ENCODE results near the gene SCLY. TPM values are rescaled to one million over a fixed set of nuclear protein-coding genes. Genes with fewer than 3 reads are reported as not detected.

SCLY gene, protein sequence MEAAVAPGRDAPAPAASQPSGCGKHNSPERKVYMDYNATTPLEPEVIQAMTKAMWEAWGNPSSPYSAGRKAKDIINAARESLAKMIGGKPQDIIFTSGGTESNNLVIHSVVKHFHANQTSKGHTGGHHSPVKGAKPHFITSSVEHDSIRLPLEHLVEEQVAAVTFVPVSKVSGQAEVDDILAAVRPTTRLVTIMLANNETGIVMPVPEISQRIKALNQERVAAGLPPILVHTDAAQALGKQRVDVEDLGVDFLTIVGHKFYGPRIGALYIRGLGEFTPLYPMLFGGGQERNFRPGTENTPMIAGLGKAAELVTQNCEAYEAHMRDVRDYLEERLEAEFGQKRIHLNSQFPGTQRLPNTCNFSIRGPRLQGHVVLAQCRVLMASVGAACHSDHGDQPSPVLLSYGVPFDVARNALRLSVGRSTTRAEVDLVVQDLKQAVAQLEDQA
- polyA plus RNA-seq (2012; rRNA removed) = 19.1 and 20.9 TPM in 2 replicates
- 13.0 and 17.2 TPM in 2 replicates for polyA plus RNA-seq (2012; cell fraction: cytosol; rRNA removed)
- polyA plus RNA-seq (2012; cell fraction: nucleus; rRNA removed) = 25.5 and 29.9 TPM in 2 replicates

DNA sequence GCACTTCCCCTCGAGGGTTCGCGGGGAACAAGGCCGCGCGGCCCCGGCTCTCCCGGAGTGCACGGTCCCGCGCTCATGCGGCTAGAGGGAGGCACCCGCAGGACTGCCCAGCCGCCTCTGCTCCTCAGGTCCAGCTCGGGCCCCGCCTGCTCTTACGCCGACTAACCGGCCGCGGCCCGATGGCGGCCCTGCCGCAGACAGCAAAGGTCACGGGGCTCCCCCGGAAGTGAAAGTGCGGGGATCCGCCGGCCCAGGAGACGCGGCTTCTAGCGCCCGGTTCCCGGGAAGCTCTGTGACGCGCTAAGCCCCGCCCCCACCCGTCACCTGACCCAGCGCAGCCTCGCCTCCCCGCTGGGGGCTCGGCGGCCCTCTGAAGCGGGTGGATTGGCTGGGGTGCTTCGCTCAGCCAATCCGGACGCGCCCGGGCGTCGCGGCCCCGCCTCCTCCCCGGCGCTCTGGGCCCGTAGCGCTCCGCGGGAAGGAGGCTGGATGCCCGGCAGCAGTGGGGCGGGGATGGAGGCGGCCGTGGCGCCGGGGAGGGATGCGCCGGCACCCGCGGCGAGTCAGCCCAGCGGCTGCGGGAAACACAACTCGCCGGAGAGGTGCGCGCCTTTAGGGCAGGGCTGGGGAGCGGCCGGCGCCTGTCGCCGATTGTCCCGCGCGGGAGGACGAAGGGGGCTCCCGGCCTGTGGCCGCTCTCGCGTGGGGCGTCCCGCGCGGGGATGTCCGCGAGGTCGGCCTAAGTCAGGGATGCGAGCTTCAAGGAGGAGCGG lies at the start of gene SCLY:
Gene SCLY (plus strand): TSS at position 460 of the 773 bp plus-strand sequence. CDS start 54 bp downstream, at position 514.
- Histone ChIP-seq H3K36me3 (replicated peaks in 1 of 2; ENCODE audit: control insufficient read depth in 1 of 2, insufficient read depth in 2 of 2, low read length in 1 of 2) (peaks cover 12 to 14% of the 10 kb centered on the region in 2 experiments), H3K27me3 (ENCODE audit: insufficient read depth) (no peaks in the 10 kb centered on the region), H3K9me2 (no peaks in the 10 kb centered on the region), H3K9ac (peak within 1 kb of the TSS; percentile 96), H3F3A (replicated peaks; ENCODE audit: insufficient read depth) (no peaks in the 10 kb centered on the region), H3K4me3 (ENCODE audit: low read depth in 2 of 2, low read length in 1 of 2) (peak within 1 kb of the TSS; percentile 71 to 94), H4K20me1 (ENCODE audit: insufficient read depth) (no peaks in the 10 kb centered on the region), H3K4me2 (peak within 1 kb of the TSS; percentile 97), H2AFZ (ENCODE audit: low read depth) (peak within 1 kb of the TSS; percentile 87), H3K79me2 (ENCODE audit: insufficient read depth) (peaks cover 18% of the 10 kb centered on the region; the same call in 1 of the 2 replicates), H3K9me3 (no peaks in the 10 kb centered on the region), H3K27ac (ENCODE audit: low read depth in 2 of 2, low read length in 1 of 2) (peak within 1 kb of the TSS; percentile 79 to 91), H3K4me1 (ENCODE audit: control insufficient read depth in 1 of 2, insufficient read depth in 2 of 2, low read depth in 1 of 2, low read length in 1 of 2) (peaks cover 5 to 13% of the 10 kb centered on the region in 2 experiments; a peak in 3 of 4 replicates)
- ChIA-PET CTCF (interaction anchor here (1.1 to 1.6 kb wide), 3 partner anchors 11 to 202 kb away, joined by 3 to 10 read pairs (median 5); no protein-coding TSS in a partner anchor), POLR2A (interaction anchor here (0.6 to 1.7 kb wide), 14 partner anchors 13 to 725 kb away, joined by 3 to 6 read pairs (median 3); partner anchors contain the start of gene KLHL30)
- no peak for TF ChIP-seq SMC3 (IDR thresholded peaks at IDR 0.05; ENCODE audit: low read depth, low read length)
- TF ChIP-seq ELF1 (IDR thresholded peaks at IDR 0.05) = peak; percentile 60
- TF ChIP-seq TEAD4 (IDR thresholded peaks at IDR 0.05; ENCODE audit: borderline replicate concordance, insufficient read depth) = no peak
- TF ChIP-seq, protein P1, sequence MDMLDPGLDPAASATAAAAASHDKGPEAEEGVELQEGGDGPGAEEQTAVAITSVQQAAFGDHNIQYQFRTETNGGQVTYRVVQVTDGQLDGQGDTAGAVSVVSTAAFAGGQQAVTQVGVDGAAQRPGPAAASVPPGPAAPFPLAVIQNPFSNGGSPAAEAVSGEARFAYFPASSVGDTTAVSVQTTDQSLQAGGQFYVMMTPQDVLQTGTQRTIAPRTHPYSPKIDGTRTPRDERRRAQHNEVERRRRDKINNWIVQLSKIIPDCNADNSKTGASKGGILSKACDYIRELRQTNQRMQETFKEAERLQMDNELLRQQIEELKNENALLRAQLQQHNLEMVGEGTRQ (IDR thresholded peaks at IDR 0.05; ENCODE audit: borderline replicate concordance, low read depth, low read length) = peak; percentile 76
- peak; percentile 73 for TF ChIP-seq CHD2 (IDR thresholded peaks at IDR 0.05; ENCODE audit: low read length, partially characterized antibody)
- TF ChIP-seq, protein P2, sequence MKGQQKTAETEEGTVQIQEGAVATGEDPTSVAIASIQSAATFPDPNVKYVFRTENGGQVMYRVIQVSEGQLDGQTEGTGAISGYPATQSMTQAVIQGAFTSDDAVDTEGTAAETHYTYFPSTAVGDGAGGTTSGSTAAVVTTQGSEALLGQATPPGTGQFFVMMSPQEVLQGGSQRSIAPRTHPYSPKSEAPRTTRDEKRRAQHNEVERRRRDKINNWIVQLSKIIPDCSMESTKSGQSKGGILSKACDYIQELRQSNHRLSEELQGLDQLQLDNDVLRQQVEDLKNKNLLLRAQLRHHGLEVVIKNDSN (IDR thresholded peaks at IDR 0.05; ENCODE audit: borderline replicate concordance, low read depth) = peak; percentile 93
- TF ChIP-seq, protein P3, sequence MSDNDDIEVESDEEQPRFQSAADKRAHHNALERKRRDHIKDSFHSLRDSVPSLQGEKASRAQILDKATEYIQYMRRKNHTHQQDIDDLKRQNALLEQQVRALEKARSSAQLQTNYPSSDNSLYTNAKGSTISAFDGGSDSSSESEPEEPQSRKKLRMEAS (IDR thresholded peaks at IDR 0.05; ENCODE audit: low read depth) = peak; percentile 77
- TF ChIP-seq, protein P4, sequence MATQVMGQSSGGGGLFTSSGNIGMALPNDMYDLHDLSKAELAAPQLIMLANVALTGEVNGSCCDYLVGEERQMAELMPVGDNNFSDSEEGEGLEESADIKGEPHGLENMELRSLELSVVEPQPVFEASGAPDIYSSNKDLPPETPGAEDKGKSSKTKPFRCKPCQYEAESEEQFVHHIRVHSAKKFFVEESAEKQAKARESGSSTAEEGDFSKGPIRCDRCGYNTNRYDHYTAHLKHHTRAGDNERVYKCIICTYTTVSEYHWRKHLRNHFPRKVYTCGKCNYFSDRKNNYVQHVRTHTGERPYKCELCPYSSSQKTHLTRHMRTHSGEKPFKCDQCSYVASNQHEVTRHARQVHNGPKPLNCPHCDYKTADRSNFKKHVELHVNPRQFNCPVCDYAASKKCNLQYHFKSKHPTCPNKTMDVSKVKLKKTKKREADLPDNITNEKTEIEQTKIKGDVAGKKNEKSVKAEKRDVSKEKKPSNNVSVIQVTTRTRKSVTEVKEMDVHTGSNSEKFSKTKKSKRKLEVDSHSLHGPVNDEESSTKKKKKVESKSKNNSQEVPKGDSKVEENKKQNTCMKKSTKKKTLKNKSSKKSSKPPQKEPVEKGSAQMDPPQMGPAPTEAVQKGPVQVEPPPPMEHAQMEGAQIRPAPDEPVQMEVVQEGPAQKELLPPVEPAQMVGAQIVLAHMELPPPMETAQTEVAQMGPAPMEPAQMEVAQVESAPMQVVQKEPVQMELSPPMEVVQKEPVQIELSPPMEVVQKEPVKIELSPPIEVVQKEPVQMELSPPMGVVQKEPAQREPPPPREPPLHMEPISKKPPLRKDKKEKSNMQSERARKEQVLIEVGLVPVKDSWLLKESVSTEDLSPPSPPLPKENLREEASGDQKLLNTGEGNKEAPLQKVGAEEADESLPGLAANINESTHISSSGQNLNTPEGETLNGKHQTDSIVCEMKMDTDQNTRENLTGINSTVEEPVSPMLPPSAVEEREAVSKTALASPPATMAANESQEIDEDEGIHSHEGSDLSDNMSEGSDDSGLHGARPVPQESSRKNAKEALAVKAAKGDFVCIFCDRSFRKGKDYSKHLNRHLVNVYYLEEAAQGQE (IDR thresholded peaks at IDR 0.05; ENCODE audit: low read depth, low read length) = no peak
- peak; percentile 42 for TF ChIP-seq NRF1 (IDR thresholded peaks at IDR 0.05; ENCODE audit: low read depth, low read length)
- TF ChIP-seq YY1 (IDR thresholded peaks at IDR 0.05; ENCODE audit: low read depth) = peak; percentile 83
- TF ChIP-seq RFX5 (IDR thresholded peaks at IDR 0.05; ENCODE audit: low read length) = peak; percentile 72
- TF ChIP-seq TAF1 (IDR thresholded peaks at IDR 0.05; ENCODE audit: borderline replicate concordance, low read depth, low read length) = peak; percentile 21
- TF ChIP-seq EZH2phosphoT487 (IDR thresholded peaks at IDR 0.05; ENCODE audit: borderline replicate concordance, low read depth) = no peak
- no peak for TF ChIP-seq RCOR1 (IDR thresholded peaks at IDR 0.05; ENCODE audit: low read length)
- no peak for TF ChIP-seq RXRA (IDR thresholded peaks at IDR 0.05; ENCODE audit: borderline replicate concordance, low read depth)
- no peak for TF ChIP-seq RAD21 (IDR thresholded peaks at IDR 0.05; ENCODE audit: low read length)
- no peak for TF ChIP-seq SIN3A (IDR thresholded peaks at IDR 0.05; ENCODE audit: borderline replicate concordance, low read depth, low read length)
- peak; percentile 89 for TF ChIP-seq GABPA (IDR thresholded peaks at IDR 0.05; ENCODE audit: low read depth)
- TF ChIP-seq POLR2AphosphoS5 (IDR thresholded peaks at IDR 0.05; ENCODE audit: low read depth, low read length) = peak; percentile 91
- TF ChIP-seq MXI1 (IDR thresholded peaks at IDR 0.05; ENCODE audit: low read depth, low read length) = peak; percentile 84
- WGBS (ENCODE audit: low lambda C conversion rate) = 0% methylated on average over 3 of the region's 98 CpGs
- DNase-seq = peak; percentile 99

Measured in SK-N-SH (cell line).